ENCODE results near the gene DSCAM.

DSCAM gene

GRCh38 chr21:40587736-40588346 lies 259.1 kb downstream of the DSCAM start:
- DNase-seq, result no peak

- no peak for DNase-seq
These were observed 260.4 kb downstream of the DSCAM start for GRCh38 chr21:40586575-40586974.

- no peak for DNase-seq
These were observed 269.5 kb downstream of the DSCAM start for GRCh38 chr21:40577285-40578043.

GRCh38 chr21:40575976-40576375 lies 271.0 kb downstream of the DSCAM start:
- DNase-seq, result no peak

- DNase-seq, result no peak
These were observed 277.6 kb downstream of the DSCAM start for GRCh38 chr21:40569357-40569756.

- DNase-seq, result no peak
These were observed 278.2 kb downstream of the DSCAM start for GRCh38 chr21:40568807-40569206.

- DNase-seq, result no peak
These were observed 279.5 kb downstream of the DSCAM start for GRCh38 chr21:40567501-40567900.

GRCh38 chr21:40566486-40566885 lies 280.5 kb downstream of the DSCAM start:
- no peak for DNase-seq

GRCh38 chr21:40564318-40564717 lies 282.6 kb downstream of the DSCAM start:
- no peak for DNase-seq

- no peak for DNase-seq
These were observed 283.1 kb downstream of the DSCAM start for GRCh38 chr21:40563900-40564299.

GRCh38 chr21:40562242-40563002 lies 284.5 kb downstream of the DSCAM start:
- no peak for DNase-seq

GRCh38 chr21:40556442-40556968 lies 290.5 kb downstream of the DSCAM start:
- no peak for DNase-seq

- DNase-seq, result no peak
These were observed 291.9 kb downstream of the DSCAM start for GRCh38 chr21:40555021-40555528.

GRCh38 chr21:40553781-40554180 lies 293.2 kb downstream of the DSCAM start:
- DNase-seq, result no peak

GRCh38 chr21:40547906-40548513 lies 298.9 kb downstream of the DSCAM start:
- no peak for DNase-seq

- DNase-seq, result no peak
These were observed 300.3 kb downstream of the DSCAM start for GRCh38 chr21:40546647-40547046.

GRCh38 chr21:40540216-40540615 lies 306.7 kb downstream of the DSCAM start:
- DNase-seq, result no peak

- DNase-seq, result no peak
These were observed 312.1 kb downstream of the DSCAM start for GRCh38 chr21:40534886-40535285.

- DNase-seq, result no peak
These were observed 315.4 kb downstream of the DSCAM start for GRCh38 chr21:40531431-40532110.

- no peak for DNase-seq
These were observed 315.9 kb downstream of the DSCAM start for GRCh38 chr21:40531016-40531415.

- DNase-seq, result no peak
These were observed 329.3 kb downstream of the DSCAM start for GRCh38 chr21:40517646-40518045.

- DNase-seq, result peak; percentile 1
These were observed 330.6 kb downstream of the DSCAM start for GRCh38 chr21:40516335-40516734.

Data from DMS153 (cell line).